HG03280 (cell line): ENCODE data around the gene MAP2K2.

Experiments
- ATAC-seq: cut with Tn5 transposase; IDR thresholded peaks from one replicate; pipeline ENCODE4 v1.9.1; 2021; ENCODE audit warnings: mild to moderate bottlenecking, moderate library complexity; ENCODE audit not compliant: unreplicated experiment

MAP2K2 gene

DNA sequence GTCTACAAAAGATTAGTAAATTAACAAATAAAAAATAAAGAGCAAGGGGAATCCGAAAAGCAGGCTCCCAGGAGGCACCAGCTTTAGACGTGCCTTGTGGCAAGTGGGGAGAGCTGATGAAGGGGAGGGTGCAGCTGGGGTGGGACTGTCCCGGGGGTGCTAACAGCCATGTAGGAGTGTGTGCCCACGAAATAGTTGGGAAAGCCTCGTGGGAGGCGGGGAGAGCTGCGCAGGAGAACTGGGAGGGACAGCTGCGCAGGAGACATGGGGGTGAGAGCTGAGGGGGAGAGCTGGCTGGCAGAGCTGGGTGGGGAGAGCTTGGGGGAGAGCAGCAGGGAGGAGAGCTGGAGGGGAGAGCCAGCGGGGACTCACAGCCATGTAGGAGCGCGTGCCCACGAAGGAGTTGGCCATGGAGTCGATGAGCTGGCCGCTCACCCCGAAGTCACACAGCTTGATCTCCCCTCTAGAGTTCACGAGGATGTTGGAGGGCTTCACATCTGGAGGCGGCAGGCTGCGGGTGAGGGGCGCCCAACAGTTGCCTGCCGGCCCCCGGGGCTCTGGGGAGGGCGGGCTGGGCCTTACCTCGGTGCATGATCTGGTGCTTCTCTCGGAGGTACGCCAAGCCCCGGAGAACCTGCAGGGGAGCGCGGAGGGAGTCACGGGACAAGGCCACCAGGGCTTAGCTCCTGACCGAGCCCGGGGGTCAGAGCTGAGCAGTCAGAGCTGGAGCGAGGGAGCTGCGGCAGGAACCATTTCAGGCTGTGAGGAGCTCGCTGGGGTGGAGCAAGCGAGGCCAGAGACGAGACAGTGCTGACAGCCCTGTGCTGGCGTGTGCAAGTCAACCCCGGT lies 23.1 kb downstream of the MAP2K2 start:
- no peak for ATAC-seq

DNA sequence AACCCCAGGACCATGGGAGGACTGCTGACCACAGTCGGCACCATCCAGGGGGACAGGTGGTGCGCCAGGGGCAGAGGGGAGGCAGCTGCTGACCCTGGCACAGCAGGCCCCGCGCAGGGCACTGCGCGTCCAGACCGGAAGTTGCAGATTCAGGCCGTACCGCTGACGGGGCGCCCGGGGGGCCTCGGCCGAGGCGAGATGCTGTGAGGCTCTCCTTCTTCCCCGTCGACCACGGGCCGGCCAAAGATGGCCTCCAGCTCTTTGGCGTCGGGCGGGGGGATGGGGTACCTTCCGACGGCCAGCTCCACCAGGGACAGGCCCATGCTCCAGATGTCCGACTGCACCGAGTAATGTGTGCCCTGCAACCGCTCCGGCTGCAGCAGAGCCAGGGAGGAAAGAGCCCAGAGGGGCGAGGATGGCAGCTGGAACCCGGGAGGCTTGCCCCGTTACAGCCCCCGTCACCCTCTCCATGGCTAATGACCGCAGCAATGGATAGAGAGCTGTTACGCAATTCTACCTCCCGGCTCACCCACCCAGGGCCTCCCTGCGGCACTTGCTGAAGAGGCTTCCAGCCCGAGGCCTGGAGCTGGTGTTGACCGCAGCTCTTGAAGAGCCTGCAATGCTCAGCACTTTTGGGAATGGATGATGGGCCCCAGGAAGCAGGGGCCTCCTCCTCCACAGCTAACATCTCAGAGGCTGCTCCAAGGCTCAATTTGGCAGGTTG lies 24.7 kb downstream of the MAP2K2 start:
- ATAC-seq, result no peak

DNA sequence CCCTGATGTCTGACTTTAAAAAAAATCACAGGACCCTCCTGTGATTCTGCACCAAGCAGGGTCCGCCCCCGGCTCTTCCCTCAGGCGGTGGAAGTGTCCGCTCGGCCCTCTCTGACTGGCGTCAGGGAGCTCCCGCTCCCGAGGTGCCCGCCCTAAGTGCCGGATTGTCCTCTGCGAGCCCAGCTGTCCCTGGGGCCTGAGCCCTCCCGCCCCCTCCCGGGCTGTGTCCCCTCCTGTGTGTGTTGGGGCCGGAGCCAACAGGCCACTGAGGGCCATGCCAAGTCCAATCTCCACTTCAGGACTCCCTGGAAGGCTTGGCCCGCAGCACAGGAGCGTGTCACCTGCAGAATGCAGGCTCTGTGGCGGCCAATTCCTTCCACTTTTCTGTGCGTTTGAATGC lies 25.4 kb downstream of the MAP2K2 start:
- no peak for ATAC-seq

DNA sequence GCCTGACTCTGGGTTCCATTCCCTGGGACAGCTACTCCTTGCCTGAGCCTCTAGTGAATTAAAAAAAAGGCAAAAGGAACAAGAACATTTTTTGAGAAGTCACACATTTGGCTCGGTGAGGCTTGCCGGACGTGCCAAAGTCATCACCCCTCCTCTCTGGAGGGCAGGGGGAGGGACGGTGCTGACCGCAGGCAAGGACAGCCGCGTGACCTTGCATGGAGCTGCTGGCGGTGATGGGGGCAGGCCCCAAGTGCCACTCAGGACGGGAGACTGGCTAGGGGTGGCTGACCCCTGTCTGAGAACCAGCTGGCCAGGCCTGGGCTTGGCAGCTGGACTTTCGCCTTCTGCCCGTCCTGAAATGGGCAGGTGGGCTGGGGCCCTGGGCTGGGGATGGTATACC lies 26.4 kb downstream of the MAP2K2 start:
- ATAC-seq, result no peak

DNA sequence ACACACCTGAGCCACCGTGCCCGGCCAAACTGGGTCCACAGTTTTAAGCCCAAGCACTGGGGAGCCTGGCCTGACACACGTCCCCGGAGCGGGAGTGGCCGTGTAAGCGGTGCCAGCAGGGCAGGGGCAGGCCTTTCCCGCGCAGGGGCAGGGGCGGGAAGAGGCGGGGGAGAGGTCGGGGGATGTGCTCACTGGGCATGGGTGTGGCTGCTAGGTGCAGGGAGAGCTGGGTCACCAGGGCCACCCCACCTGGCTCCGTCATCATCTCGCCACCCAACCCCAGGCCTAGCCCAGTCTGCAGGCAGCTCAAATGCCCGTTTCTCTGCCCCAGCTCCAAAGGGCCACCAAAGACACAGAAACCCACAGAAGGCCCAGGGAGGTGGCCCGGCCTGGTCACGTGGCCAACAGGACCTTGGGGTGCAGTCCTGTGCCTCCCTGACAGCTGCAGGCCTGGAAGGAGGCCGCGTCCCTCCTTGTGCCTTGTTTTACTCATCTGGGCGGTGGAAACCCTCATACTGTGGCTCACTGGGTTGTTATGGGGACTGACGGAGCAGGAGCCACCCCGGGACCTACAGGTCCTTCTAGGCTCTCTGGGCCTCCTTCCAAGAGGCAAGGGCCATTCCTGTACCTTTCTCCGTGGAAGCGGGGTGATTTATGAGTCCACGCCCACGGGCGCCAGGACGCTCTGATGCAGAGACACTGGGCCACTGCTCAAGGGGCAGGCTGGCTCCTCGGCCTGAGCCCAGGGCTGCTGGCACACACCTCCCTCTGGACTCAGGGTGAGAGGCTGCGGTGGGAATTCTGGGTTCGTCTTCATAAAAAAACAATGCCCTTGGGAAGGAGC lies 27.7 kb downstream of the MAP2K2 start:
- no peak for ATAC-seq

DNA sequence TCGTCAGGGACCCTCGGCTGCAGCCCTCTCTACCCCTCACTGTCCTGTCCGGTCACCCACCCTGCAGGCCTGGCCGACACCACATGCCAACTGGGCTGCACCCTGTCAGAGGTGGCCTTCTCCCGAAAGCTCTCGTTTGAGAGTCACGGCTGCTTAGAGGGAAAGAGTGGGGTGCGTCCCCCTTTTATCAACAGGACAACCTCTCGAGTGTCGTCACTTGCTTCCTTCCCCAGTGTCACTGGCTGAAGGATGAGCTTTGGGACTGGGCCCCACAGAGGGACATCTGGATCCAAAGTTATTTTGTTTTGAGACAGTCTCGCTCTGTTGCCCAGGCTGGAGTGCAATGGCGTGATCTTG lies 28.5 kb downstream of the MAP2K2 start:
- ATAC-seq, result no peak

DNA sequence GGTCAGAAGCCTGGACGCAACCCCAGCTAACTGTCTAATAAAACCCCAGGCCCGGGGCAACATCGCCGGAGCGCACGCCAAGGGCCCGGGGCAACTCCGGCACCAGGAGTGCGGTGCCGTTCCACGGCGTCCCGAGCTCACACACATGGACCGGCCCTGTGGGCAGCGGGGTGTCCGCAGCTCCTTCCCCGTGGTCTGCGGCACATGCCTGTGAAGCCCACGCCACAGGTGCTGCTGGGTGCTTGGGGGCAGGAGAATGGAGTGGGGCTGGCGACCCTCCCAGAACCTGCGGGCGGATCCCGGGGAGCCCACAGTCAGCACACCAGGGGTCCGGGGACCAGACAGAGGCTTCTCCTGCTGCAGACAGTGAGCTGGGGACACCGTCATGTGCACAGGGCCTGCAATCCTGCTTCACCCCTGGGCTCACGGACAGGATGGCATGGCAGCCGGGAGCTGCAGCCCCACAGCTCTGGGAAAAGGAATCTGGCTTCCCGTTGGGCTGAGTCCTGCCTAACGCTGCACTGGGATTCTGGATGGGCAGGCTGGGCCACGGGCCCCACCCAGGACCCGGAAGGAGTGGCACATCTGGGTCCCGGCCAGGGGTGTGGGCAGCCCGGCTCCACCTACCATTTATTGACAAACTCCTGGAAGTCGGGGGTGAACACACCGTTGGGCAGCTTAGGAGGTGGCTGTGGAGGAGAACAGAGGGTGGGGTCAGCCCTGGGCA lies 29.0 kb downstream of the MAP2K2 start:
- no peak for ATAC-seq

DNA sequence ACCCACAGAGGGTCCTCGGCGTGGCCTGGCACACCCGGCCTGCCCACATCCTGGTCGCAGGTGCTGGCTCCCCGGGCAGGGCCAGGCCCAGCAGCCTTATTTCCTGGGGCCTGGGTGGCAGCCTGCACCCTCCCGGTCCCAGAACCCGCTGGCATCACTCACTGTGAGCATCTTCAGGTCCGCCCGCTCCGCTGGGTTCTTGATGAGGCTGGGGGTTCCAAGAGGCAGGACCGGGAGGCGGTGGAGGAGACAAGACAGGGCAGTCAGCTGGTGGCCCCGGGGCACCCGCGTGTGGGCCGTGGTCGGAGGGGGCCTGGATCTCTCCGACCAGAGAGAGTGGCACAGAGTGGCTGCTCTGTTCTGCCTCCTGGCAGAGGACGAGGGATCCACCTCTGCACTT lies 29.6 kb downstream of the MAP2K2 start:
- no peak for ATAC-seq

DNA sequence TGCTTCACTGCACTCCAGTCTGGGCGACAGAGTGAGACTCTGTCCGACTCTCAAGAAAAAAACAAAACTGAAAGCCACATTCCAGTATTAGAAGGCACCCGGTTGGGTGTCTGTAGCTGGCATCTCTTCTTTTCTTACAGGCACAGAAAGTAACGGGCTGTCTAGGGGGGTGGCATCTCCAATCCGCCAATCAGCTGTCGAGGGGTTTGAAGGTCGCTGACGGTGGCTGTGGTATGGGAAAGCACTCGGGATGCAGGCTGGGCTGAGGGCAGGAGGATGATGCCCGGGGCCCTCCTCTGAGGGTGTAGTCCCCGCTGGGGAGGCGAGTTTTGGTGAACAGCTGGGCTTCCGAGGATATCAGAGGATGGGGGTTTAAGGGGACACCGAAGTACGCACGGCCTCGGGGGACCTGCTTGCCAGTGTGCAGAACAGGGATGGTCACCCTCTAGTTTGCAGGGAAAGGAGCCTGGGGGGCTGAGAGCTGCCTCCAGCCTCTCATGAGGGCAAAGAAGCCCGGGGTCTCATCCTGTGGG lies 30.2 kb downstream of the MAP2K2 start:
- ATAC-seq, result no peak

DNA sequence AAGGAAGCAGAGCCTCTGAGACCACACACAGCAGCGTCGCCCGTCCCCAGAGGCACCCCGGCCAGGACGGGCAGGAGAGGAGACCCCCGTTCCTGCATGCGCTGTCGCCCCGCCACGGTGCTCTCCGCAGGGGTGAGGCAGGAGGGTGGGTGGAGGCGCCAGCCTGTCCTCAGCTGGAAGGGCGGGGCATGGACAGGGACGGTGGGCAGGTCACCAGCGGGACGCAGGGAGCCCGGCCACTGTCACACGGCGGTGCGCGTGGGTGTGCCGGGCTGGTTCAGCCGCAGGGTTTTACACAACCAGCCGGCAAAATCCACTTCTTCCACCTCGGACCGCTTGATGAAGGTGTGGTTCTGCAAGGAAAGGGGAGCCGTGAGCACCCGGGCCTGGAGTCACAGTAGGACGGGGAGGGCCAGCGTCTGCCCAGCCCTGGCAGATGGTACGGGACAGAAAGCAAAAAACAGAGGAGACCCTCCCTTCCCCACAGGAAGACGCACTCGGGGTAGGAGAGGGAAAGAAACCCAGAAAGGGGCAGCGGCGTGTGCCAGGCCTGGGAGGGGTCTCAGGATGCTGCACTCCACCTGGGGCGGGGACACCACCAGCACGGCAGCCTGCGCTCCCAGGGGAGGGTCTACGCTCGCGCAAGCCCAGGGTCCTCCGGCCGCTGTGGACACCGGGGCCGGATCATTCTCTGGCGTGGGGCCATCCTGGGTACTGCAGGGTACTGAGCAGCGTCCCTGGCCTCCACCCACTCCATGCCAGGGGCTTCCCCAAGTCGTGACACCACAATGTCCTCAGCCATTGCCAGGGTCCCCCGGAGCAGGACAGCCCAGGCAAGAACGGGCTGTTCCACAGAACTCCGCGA lies 33.3 kb downstream of the MAP2K2 start:
- ATAC-seq, result no peak

DNA sequence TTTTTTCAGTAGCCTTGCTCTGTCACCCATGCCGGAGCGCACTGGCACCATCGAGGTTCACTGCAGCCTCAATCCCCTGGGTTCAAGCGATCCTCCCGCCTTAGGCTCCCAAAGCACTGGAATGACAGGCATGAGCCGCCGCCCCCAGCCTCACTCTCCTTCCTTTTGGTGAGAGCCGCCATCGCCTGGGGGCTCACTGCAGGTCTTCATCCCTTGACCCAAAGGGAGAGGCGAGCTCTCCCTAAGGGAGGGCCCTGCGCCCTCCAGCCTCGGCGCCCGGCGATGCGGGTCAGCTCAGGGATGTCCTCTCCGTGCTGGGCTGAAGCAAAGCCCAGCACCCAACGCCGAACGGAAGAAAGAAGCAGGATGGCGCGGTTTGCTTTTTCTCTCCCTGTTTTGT lies 34.0 kb downstream of the MAP2K2 start:
- ATAC-seq, result no peak

DNA sequence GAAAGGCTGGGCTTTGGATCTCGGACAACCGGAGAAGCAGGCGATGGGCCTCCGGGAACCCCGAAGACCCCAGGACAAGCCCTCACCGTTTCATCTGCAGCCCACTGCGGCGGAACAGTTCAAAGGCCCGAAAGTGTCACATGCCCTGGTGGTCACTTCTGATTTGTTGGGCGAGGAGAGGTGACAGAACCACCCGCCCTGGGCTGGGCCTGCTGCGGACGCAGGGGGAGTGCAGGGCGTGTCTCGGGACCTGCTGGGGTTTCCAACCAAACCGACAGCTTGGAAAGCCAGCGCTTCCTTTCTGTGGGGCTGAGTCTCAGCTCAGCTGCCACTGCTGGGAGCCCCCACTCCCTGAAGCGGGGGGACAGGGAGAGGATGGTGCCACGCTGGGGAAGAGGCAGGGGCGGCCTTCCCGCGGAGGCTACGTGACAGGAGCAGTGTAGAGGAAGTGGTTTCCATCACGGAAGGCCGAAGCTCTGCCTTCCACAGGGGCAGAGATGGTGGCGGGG lies 34.5 kb downstream of the MAP2K2 start:
- no peak for ATAC-seq

DNA sequence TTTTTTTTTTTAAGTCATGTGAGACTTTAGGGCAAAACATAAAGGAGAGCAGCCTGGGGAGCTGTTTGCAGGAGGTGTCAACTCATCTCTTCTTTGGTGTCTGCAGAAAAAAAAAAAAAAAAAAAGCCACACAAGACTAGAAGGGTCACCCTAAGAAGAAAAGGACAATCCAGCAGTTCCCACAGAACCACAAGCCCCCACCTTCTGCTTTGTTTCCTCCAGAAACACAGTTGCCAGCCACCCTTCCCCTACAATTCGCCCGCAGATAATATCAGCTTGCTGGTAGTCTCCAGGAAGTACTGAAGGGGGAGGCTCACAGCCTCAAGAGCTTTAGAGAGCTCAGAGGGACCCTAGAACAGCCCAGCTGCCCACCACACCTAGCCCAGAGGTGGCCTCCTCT lies 34.9 kb downstream of the MAP2K2 start:
- ATAC-seq, result no peak

DNA sequence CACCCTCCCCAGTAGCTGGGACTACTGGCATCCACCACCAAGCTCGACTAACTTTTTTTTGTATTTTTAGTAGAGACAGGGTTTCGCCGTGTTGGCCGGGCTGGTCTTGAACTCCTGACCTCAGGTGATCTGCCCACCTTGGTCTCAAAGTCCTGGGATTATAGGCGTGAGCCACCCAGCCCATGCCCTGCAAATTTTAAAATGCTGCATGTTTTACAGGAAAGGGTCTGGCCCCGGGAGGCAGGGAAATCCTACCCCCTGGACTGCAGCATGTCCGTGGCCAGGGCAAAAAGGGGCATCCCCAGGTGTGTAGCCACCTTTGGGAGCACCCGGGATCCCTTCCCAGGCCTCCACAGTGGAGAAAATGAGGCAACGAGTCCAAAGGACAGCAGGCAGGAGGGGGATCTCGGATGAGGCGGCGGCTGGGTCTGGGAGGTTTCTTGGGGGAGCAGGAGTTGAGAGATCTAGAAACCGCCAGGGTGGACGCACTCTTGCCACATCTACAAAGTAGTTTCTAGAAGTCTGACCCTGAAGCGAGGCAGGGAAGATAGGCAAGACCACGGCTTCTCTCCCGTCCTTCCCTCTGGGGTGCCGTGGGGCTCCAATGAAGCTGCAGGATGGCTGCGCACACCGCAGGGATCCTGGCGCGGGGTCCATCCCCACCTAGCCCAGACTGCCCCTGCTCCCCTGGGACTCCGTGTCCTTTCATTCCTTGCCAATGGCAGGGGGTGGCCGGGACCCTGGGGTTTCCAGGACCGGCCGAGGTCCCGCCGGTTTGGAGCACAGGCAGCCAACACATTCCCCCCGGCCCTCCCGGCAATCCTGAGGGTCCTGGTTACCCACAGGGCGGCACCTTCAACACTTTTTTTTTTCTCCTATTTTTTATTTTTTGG lies 35.9 kb downstream of the MAP2K2 start:
- ATAC-seq, result no peak

DNA sequence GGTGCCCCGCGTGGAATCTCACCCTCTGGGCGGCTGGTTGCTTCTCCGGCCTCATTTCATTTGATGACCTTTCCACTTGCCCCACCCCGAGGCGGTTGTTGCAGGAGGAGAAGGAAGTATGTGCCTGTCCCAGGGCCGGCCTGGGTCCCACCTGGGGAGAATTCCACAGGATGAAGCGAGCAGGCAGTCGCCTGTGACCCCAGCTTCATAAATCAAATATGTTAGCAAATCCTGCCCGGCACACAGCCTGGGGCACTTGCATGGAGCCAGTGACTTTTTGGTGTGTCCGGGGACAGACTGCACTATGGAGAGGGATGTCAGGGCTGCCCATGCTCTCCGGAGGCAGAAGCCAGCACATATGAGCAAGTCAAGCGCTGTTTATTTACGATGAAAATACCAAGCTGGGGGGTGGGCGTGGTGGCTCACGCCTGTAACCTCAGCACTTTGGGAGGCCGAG lies 37.5 kb downstream of the MAP2K2 start:
- ATAC-seq, result no peak

DNA sequence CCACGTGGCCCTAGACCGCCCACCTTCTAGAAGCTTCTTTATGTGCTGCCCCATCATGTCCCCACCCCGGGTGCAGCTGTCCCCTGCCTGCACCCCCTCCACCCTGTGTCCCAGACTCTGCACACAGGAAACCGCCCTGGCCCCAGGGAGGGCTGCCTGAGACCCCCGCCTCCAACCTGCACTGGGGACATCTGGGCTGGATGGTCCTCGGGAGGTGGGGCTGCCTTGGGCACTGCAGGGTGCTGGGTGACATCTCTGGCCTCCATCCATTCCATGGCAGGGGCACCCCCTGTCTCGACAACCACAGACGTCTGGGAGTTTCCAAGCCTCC lies 39.4 kb downstream of the MAP2K2 start:
- no peak for ATAC-seq

DNA sequence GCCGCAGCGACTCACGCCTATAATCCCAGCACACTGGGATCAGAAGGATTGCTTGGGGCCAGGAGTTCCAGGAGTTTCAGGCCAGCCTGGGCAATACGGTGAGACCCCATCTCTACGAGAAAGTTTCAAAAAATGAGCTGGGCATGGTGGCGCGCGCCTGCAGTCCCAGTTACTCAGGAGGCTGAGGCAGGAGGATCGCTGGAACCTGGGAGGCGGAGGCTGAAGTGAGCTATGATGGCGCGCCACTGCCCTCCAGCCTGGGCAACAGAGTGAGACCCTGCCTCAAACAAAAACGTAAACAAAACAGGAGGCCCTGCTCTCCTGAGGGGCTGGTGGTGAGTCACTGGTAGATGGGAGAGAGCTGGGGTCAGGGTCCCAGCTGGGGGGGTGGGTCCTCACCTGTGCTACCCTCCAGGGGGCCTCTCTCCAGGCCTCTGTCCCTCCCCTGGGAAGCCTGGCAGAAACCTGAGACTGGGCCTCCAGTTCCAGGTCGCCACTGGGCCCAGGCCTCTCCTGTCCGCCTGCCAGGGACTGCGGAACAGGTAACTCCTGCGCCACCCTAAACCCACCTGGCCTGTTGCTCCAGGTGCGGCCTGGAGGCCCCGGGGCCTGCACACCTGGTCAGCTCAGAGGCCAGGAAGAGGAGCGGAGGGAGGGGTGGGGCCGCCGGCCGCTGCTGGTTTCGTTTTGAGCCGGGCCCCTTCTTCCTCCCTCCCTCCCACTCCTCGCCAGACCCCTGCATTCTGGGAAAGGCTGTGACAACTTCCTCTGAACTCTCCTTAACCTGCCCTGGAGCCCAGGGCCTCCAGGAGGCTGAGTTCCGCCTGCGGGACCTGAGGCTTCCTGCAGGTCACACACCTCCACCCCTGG lies 40.0 kb downstream of the MAP2K2 start:
- no peak for ATAC-seq

DNA sequence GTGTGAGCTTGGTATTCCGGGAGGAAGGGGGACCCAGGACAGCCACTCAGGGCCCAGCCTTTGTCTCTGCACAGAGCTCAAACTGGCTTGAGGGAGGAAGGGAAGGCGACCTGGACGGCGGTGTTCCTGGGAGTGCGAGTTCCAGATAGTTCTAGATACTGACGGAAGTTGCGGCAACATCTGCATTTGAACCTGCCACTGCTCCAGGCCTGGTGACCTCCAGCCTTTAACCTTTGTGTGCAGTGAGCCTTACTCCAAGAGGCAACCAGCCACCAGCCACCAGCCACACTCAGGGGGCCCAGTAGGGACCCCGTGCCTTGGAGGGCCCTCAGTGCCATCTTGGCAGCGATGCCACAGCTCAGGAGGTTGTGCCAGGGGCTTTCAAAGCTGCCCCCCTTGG lies 41.8 kb downstream of the MAP2K2 start:
- ATAC-seq, result no peak
